ENCODE results near the gene MAP3K20.

- TF ChIP-seq CTCF (IDR thresholded peaks at IDR 0.05), result no peak
- no peak for TF ChIP-seq EZH2 (IDR thresholded peaks at IDR 0.05)
- no peak for TF ChIP-seq EZH2phosphoT487 (IDR thresholded peaks at IDR 0.05)
These were observed 145.6 kb downstream of the MAP3K20 start for GRCh38 chr2:173221132-173221695.

Measured in neural progenitor cell (in vitro differentiated cells).